Hepatocyte (in vitro differentiated cells): ENCODE results near the gene MAD1L1.

Source experiments
- EZH2 ChIP-seq: fragments of 200-600 bp; sonication (generic); IDR thresholded peaks from 2 replicates; pipeline ENCODE4 v1.6.1; 2016; ENCODE audit warnings: antibody characterized with exemption, mild to moderate bottlenecking, borderline replicate concordance
- EZH2phosphoT487 ChIP-seq: fragments of 200-600 bp; sonication (generic); IDR thresholded peaks from one replicate; pipeline ENCODE4 v1.6.1; 2018; ENCODE audit warnings: antibody characterized with exemption, mild to moderate bottlenecking, low read depth, moderate library complexity; ENCODE audit not compliant: unreplicated experiment, severe bottlenecking
- TF ChIP-seq, protein P1 (sequence below): fragments of 200-600 bp; sonication (generic); IDR thresholded peaks from 2 replicates; pipeline ENCODE4 v1.5.1; 2016; ENCODE audit warnings: antibody characterized with exemption, mild to moderate bottlenecking; ENCODE audit not compliant: poor library complexity

GRCh38 chr7:1911571-1911970 lies 321.2 kb downstream of the MAD1L1 start:
- TF ChIP-seq, protein P1, sequence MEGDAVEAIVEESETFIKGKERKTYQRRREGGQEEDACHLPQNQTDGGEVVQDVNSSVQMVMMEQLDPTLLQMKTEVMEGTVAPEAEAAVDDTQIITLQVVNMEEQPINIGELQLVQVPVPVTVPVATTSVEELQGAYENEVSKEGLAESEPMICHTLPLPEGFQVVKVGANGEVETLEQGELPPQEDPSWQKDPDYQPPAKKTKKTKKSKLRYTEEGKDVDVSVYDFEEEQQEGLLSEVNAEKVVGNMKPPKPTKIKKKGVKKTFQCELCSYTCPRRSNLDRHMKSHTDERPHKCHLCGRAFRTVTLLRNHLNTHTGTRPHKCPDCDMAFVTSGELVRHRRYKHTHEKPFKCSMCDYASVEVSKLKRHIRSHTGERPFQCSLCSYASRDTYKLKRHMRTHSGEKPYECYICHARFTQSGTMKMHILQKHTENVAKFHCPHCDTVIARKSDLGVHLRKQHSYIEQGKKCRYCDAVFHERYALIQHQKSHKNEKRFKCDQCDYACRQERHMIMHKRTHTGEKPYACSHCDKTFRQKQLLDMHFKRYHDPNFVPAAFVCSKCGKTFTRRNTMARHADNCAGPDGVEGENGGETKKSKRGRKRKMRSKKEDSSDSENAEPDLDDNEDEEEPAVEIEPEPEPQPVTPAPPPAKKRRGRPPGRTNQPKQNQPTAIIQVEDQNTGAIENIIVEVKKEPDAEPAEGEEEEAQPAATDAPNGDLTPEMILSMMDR, result no peak
- TF ChIP-seq EZH2 (no peak), EZH2phosphoT487 (no peak)
